Gastrocnemius medialis (tissue), 4 donors: ENCODE results near the gene KDM2B. TPM values are rescaled to one million over a fixed set of nuclear protein-coding genes. Genes with fewer than 3 reads are reported as not detected.

ENCODE experiments used
- ATAC-seq, 2 donors: fragments of 150-250 bp; one replicate each; pipeline ENCODE4 v1.9.1; 2016
- DNase-seq, 2 donors: peaks; one replicate each; pipeline ENCODE4 v3.0.0-alpha.2; 2019
- H3K27ac ChIP-seq, 4 donors: fragments of 200-600 bp; sonication (generic); 1 replicate in 1 of 4; 2 replicates in 3 of 4; pipeline ENCODE4 v1.5.1; 2016 to 2018; ENCODE audit warnings: mild to moderate bottlenecking in 2 of 4, moderate library complexity in 1 of 4
- H3K27me3 ChIP-seq, 3 donors: fragments of 200-600 bp; sonication (generic) in 2 of 3; 1 replicate in 1 of 3; 2 replicates in 2 of 3; pipeline versions ENCODE4 v1.5.1 to v1.6.0; 2016 to 2019; ENCODE audit warnings: mild to moderate bottlenecking in 1 of 3, moderate library complexity in 1 of 3
- H3K36me3 ChIP-seq, 2 donors: fragments of 200-600 bp; sonication (generic) in 1 of 2; one replicate each; pipeline ENCODE4 v1.5.1; 2017 to 2018
- H3K4me1 ChIP-seq, 2 donors: fragments of 200-600 bp; sonication (generic) in 1 of 2; one replicate each; pipeline ENCODE4 v1.5.1; 2016 to 2017; ENCODE audit warnings: mild to moderate bottlenecking in 2 of 2
- H3K4me3 ChIP-seq, 4 donors: fragments of 200-600 bp; sonication (generic) in 3 of 4; 1 replicate in 1 of 4; 2 replicates in 3 of 4; pipeline ENCODE4 v1.5.1; 2016 to 2019; ENCODE audit warnings: mild to moderate bottlenecking in 2 of 4
- H3K9me3 ChIP-seq, 3 donors: fragments of 200-600 bp; sonication (generic) in 2 of 3; 1 replicate in 1 of 3; 2 replicates in 2 of 3; pipeline ENCODE4 v1.5.1; 2016 to 2019
- POLR2A ChIP-seq, 2 donors: fragments of 450-650 bp; IDR thresholded peaks; one replicate each; pipeline ENCODE4 v1.6.1; 2017; ENCODE audit warnings: antibody characterized with exemption in 2 of 2, mild to moderate bottlenecking in 2 of 2, moderate library complexity in 2 of 2
- in situ Hi-C, 4 donors: fragments of 200-750 bp; cut with MboI; loops; one replicate each; pipeline versions ENCODE4 v1.15.0 to v1.8.0; 2017; ENCODE audit warnings: low sequenced_read_pairs in 4 of 4
- intact Hi-C: fragments of 100-400 bp; cut with DNase I; formaldehyde crosslinking; loops from one replicate; pipeline ENCODE4 v1.15.1; 2023; ENCODE audit warnings: low total_unique reads
- total RNA-seq, 4 donors: library from RNA; depleted of rRNA; stranded (reverse); fragments of >200 nt; gene quantifications; one replicate each; pipeline versions ENCODE4 v1.1.0 to v1.2.3, GENCODE V29; 2016
- TF ChIP-seq, protein P1 (sequence below), 5 experiments: fragments of 450-650 bp in 3 of 5; fragments of 200-600 bp in 2 of 5; sonication (generic) in 2 of 5; IDR thresholded peaks in 4 of 5; conservative IDR thresholded peaks in 1 of 5; 1 replicate in 4 of 5; 2 replicates in 1 of 5; pipeline ENCODE4 v1.5.1; 2016 to 2019; ENCODE audit warnings: antibody characterized with exemption in 5 of 5, mild to moderate bottlenecking in 3 of 5, moderate library complexity in 3 of 5

The KDM2B gene
- total RNA-seq, 4 donors from 2014 or later: 4.8 to 9.4 (median 8.3) TPM

DNA sequence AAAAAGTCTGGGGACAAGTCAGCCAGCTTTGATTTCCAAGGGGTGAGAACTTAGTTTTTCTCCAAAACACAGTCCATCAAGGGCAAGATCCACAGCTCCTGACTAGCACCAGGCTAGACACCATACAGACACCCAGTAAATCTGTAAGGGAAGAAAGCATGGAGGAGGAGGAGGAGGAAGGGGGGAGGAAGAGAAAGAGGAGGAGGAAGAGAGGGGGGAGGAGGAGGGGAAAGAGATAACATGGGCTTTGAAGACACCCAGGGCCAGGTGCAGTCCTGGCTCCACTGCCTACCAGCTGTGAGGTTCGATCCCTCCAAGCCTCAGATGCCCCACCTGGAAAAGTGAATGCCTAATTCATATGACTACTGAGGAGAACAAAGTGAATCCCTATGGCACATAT is 18.3 kb downstream of the KDM2B start:
- intact Hi-C loops: no loop called here
- TF ChIP-seq POLR2A (IDR thresholded peaks at IDR 0.05): no peak
- TF ChIP-seq, protein P1, sequence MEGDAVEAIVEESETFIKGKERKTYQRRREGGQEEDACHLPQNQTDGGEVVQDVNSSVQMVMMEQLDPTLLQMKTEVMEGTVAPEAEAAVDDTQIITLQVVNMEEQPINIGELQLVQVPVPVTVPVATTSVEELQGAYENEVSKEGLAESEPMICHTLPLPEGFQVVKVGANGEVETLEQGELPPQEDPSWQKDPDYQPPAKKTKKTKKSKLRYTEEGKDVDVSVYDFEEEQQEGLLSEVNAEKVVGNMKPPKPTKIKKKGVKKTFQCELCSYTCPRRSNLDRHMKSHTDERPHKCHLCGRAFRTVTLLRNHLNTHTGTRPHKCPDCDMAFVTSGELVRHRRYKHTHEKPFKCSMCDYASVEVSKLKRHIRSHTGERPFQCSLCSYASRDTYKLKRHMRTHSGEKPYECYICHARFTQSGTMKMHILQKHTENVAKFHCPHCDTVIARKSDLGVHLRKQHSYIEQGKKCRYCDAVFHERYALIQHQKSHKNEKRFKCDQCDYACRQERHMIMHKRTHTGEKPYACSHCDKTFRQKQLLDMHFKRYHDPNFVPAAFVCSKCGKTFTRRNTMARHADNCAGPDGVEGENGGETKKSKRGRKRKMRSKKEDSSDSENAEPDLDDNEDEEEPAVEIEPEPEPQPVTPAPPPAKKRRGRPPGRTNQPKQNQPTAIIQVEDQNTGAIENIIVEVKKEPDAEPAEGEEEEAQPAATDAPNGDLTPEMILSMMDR (IDR thresholded peaks at IDR 0.05 in 4 of 5, conservative IDR thresholded peaks at IDR 0.05 in 1 of 5): no peak

GRCh38 chr12:121561009-121561395 is 19.8 kb downstream of the KDM2B start:
- H3K9me3 ChIP-seq: no peaks in the 10 kb centered on the region
- in situ Hi-C loops (loop anchor here in 1 of 4 donors (10.0 kb wide), 1 partner anchor 114 kb away; no protein-coding TSS in a partner anchor), intact Hi-C loops (no loop called here)
- H3K27ac ChIP-seq: no peak overlapping the region
- no peaks in the 10 kb centered on the region for H3K27me3 ChIP-seq
- H3K4me1 ChIP-seq: no peaks in the 10 kb centered on the region
- no peak overlapping the region for H3K4me3 ChIP-seq
- no peak for TF ChIP-seq POLR2A (IDR thresholded peaks at IDR 0.05)
- TF ChIP-seq, protein P1 (IDR thresholded peaks at IDR 0.05 in 4 of 5, conservative IDR thresholded peaks at IDR 0.05 in 1 of 5): no peak
- ATAC-seq (no peak), DNase-seq (no peak)
- H3K36me3 ChIP-seq: no peaks in the 10 kb centered on the region

More for the DNA sequence above, 18.3 kb downstream of the KDM2B start:
- ATAC-seq (no peak), DNase-seq (no peak)
- H3K4me1 ChIP-seq: no peaks in the 10 kb centered on the region
- H3K4me3 ChIP-seq: no peak overlapping the region
- H3K9me3 ChIP-seq: no peaks in the 10 kb centered on the region
- H3K36me3 ChIP-seq: no peaks in the 10 kb centered on the region
- H3K27me3 ChIP-seq: no peaks in the 10 kb centered on the region
- H3K27ac ChIP-seq: no peak overlapping the region
- in situ Hi-C loops: loop anchor here in 1 of 4 donors (10.0 kb wide), 1 partner anchor 112 kb away; no protein-coding TSS in a partner anchor

DNA sequence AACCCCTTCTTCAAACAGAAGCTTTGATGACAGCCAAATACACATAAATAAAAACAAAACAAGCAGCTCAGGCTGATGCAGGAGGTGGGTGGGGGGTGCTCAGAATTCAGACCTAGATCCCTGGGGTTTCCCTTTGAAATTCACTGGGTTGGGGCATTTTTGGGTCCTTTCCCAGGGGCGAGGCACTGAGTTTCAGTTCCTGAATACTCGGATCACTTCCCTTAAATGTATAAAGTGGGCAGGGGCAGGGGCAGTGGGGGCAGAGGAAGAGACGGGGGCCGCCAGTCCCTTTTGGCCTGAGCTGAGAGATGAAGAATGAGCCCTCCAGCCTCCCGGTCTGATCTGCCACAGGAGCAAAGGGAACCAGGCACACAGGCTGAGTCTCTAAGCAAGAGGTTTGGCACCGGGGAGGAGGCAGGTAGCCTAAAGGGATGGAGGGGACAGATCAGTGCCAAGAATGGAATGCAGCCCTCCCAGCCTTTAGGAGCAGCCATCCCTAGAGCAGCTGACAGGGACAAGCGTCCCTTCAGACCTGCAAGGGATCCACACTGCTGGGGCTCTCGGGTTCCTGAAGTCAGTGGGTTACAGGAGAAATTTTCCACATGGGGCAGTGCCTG is 20.3 kb downstream of the KDM2B start:
- no peaks in the 10 kb centered on the region for H3K27me3 ChIP-seq
- H3K4me3 ChIP-seq: no peak overlapping the region
- H3K9me3 ChIP-seq: no peaks in the 10 kb centered on the region
- no peaks in the 10 kb centered on the region for H3K4me1 ChIP-seq
- TF ChIP-seq, protein P1 (IDR thresholded peaks at IDR 0.05 in 4 of 5, conservative IDR thresholded peaks at IDR 0.05 in 1 of 5): no peak
- no peak for TF ChIP-seq POLR2A (IDR thresholded peaks at IDR 0.05)
- H3K36me3 ChIP-seq: no peaks in the 10 kb centered on the region
- in situ Hi-C loops: loop anchor here in 1 of 4 donors (10.0 kb wide), 1 partner anchor 114 kb away; no protein-coding TSS in a partner anchor
- intact Hi-C loops: no loop called here
- no peak overlapping the region for H3K27ac ChIP-seq
- ATAC-seq (no peak), DNase-seq (no peak)

- Histone ChIP-seq H3K27ac (no peak overlapping the region), H3K36me3 (no peaks in the 10 kb centered on the region), H3K9me3 (no peaks in the 10 kb centered on the region), H3K4me1 (no peaks in the 10 kb centered on the region), H3K4me3 (no peak overlapping the region), H3K27me3 (no peaks in the 10 kb centered on the region)
- in situ Hi-C loops: loop anchor here in 1 of 4 donors (10.0 kb wide), 1 partner anchor 66 kb away; the partner anchor contains the start of gene ORAI1
- no peak for TF ChIP-seq POLR2A (IDR thresholded peaks at IDR 0.05)
- TF ChIP-seq, protein P1 (IDR thresholded peaks at IDR 0.05 in 4 of 5, conservative IDR thresholded peaks at IDR 0.05 in 1 of 5): no peak
- ATAC-seq (no peak), DNase-seq (no peak)
- intact Hi-C loops: loop anchor here (1.0 kb wide), 1 partner anchor 10 kb away; no protein-coding TSS in a partner anchor
Measured at GRCh38 chr12:121558956-121559355, 21.9 kb downstream of the KDM2B start.
